Stimulated activated naive CD4-positive, alpha-beta T cell treated with Interleukin-2 at 50 U/mL for 16 hours (primary cell): ENCODE results near the gene SRM.
"Not testable (repeated sequence)": the region's sequence is repeated elsewhere in the genome, so short reads cannot be mapped to it uniquely, and the experiment has no call there.

Experiments
- DNase-seq: peaks from one replicate; lab custom pipeline; 2025; lab: John Stamatoyannopoulos, UW

Gene SRM

GRCh38 chr1:11059968-11060830 is at the start of gene SRM:
Gene SRM (minus strand): TSS chr1:11060018. CDS start chr1:11059943, 75 bp downstream.
- DNase-seq, result peak; percentile 88

GRCh38 chr1:11109047-11109760 is 49.4 kb upstream of the SRM start:
- no peak for DNase-seq

- no peak for DNase-seq
Observed at GRCh38 chr1:11107599-11107998, 47.8 kb upstream of the SRM start.

GRCh38 chr1:11105586-11105985 is 45.8 kb upstream of the SRM start:
- no peak for DNase-seq

GRCh38 chr1:11101347-11101746 is 41.5 kb upstream of the SRM start:
- no peak for DNase-seq

GRCh38 chr1:11100806-11101205 is 41.0 kb upstream of the SRM start:
- not testable (repeated sequence) for DNase-seq

GRCh38 chr1:11100149-11100493 is 40.3 kb upstream of the SRM start:
- no peak for DNase-seq

GRCh38 chr1:11099310-11100148 is 39.7 kb upstream of the SRM start, which contains the start of gene EXOSC10:
Gene EXOSC10 (minus strand): TSS chr1:11099869. CDS start chr1:11099831, 38 bp downstream.
- peak; percentile 90 for DNase-seq

GRCh38 chr1:11098931-11099309 is 39.1 kb upstream of the SRM start:
- DNase-seq, result no peak

- DNase-seq, result not testable (repeated sequence)
Observed at GRCh38 chr1:11083784-11084183, 24.0 kb upstream of the SRM start.

GRCh38 chr1:11080931-11081330 is 21.1 kb upstream of the SRM start:
- no peak for DNase-seq

- DNase-seq, result no peak
Observed at GRCh38 chr1:11078631-11079030, 18.8 kb upstream of the SRM start.

GRCh38 chr1:11073398-11073797 is 13.6 kb upstream of the SRM start:
- not testable (repeated sequence) for DNase-seq

GRCh38 chr1:11072216-11072917 is 12.5 kb upstream of the SRM start:
- no peak for DNase-seq

GRCh38 chr1:11071463-11072215 is 11.8 kb upstream of the SRM start:
- no peak for DNase-seq

GRCh38 chr1:11070876-11071275 is 11.1 kb upstream of the SRM start:
- DNase-seq, result no peak

GRCh38 chr1:11068600-11069473 is 9.0 kb upstream of the SRM start:
- DNase-seq, result no peak

- no peak for DNase-seq
Observed at GRCh38 chr1:11067716-11068599, 8.1 kb upstream of the SRM start.

GRCh38 chr1:11065796-11066195 is 6.0 kb upstream of the SRM start:
- no peak for DNase-seq
